Astrocyte (in vitro differentiated cells and primary cell): Measurements from ENCODE around the gene FGD5. TPM values are rescaled to one million over a fixed set of nuclear protein-coding genes. Genes with fewer than 3 reads are reported as not detected.

Experiments
- DNase-seq: peaks from one replicate; pipeline ENCODE4 v3.0.0-alpha.2; 2010; ENCODE audit warnings: low read depth
- FAIRE-seq: peaks from 2 replicates; lab custom pipeline; 2011; peaks lifted over from hg19 to GRCh38; lab: Jason Lieb, UNC
- H2AFZ ChIP-seq: 2 replicates; pipeline ENCODE4 v1.6.0; 2012; ENCODE audit warnings: low read depth, low read length, inconsistent platforms
- H3K27ac ChIP-seq: 2 replicates; pipeline ENCODE4 v1.5.1; 2011; ENCODE audit warnings: low read depth, low read length, inconsistent platforms
- H3K27me3 ChIP-seq: 2 replicates; pipeline ENCODE4 v1.6.0; 2011; ENCODE audit warnings: low read length, inconsistent platforms; ENCODE audit not compliant: insufficient read depth
- H3K36me3 ChIP-seq: 2 replicates; pipeline ENCODE4 v1.5.1; 2011; ENCODE audit warnings: low read length, inconsistent platforms; ENCODE audit not compliant: insufficient read depth
- H3K4me1 ChIP-seq: 2 replicates; pipeline ENCODE4 v1.5.1; 2011; ENCODE audit warnings: low read length, inconsistent platforms; ENCODE audit not compliant: insufficient read depth
- H3K4me2 ChIP-seq: 2 replicates; pipeline ENCODE4 v1.6.0; 2012; ENCODE audit warnings: low read length, inconsistent platforms
- H3K4me3 ChIP-seq: 2 replicates; pipeline ENCODE4 v1.5.1; 2011; ENCODE audit warnings: low read depth, mild to moderate bottlenecking, low read length, inconsistent platforms; ENCODE audit not compliant: insufficient read depth
- H3K79me2 ChIP-seq: 2 replicates; pipeline ENCODE4 v1.6.0; 2012; ENCODE audit warnings: mild to moderate bottlenecking, low read length, inconsistent platforms; ENCODE audit not compliant: insufficient read depth
- H3K9ac ChIP-seq: 2 replicates; pipeline ENCODE4 v1.6.0; 2012; ENCODE audit warnings: mild to moderate bottlenecking, low read length, inconsistent platforms
- H3K9me3 ChIP-seq: 2 replicates; pipeline ENCODE4 v1.5.1; 2012; ENCODE audit warnings: low read depth, mild to moderate bottlenecking, low read length, inconsistent platforms; ENCODE audit not compliant: insufficient read depth
- H4K20me1 ChIP-seq: 2 replicates; pipeline ENCODE4 v1.6.0; 2012; ENCODE audit warnings: low read length, inconsistent platforms; ENCODE audit not compliant: insufficient read depth
- H3K27ac Mint-ChIP-seq: one replicate; pipeline ENCODE4 v1.8.0; 2021; ENCODE audit warnings: mild to moderate bottlenecking, mixed read lengths; ENCODE audit not compliant: unreplicated experiment
- H3K27me3 Mint-ChIP-seq: one replicate; pipeline ENCODE4 v1.8.0; 2021; ENCODE audit warnings: low read depth, mixed read lengths; ENCODE audit not compliant: unreplicated experiment
- H3K36me3 Mint-ChIP-seq: one replicate; pipeline ENCODE4 v1.8.0; 2021; ENCODE audit warnings: low read depth, mixed read lengths; ENCODE audit not compliant: unreplicated experiment
- H3K4me1 Mint-ChIP-seq: one replicate; pipeline ENCODE4 v1.8.0; 2021; ENCODE audit warnings: low read depth, mixed read lengths; ENCODE audit not compliant: unreplicated experiment
- H3K4me3 Mint-ChIP-seq: one replicate; pipeline ENCODE4 v1.8.0; 2021; ENCODE audit warnings: mild to moderate bottlenecking, moderate library complexity, mixed read lengths; ENCODE audit not compliant: unreplicated experiment
- H3K9me3 Mint-ChIP-seq: one replicate; pipeline ENCODE4 v1.8.0; 2021; ENCODE audit warnings: mild to moderate bottlenecking, mixed read lengths; ENCODE audit not compliant: unreplicated experiment
- EZH2 ChIP-seq: IDR thresholded peaks from 2 replicates; pipeline ENCODE4 v1.6.1; 2012; ENCODE audit warnings: mild to moderate bottlenecking, low read length, inconsistent platforms; ENCODE audit not compliant: insufficient read depth
- total RNA-seq: library from RNA; stranded (reverse); gene quantifications from 2 replicates; pipeline ENCODE4 v1.2.1, GENCODE V29; 2021
- TF ChIP-seq, protein P1 (sequence below): IDR thresholded peaks from 2 replicates; pipeline ENCODE4 v1.5.1; 2011; ENCODE audit warnings: low read depth, mild to moderate bottlenecking, inconsistent platforms, low read length, moderate library complexity; ENCODE audit not compliant: insufficient read depth

Gene FGD5
- total RNA-seq, 1 donor from 2014 or later, result 2.0 TPM

DNA sequence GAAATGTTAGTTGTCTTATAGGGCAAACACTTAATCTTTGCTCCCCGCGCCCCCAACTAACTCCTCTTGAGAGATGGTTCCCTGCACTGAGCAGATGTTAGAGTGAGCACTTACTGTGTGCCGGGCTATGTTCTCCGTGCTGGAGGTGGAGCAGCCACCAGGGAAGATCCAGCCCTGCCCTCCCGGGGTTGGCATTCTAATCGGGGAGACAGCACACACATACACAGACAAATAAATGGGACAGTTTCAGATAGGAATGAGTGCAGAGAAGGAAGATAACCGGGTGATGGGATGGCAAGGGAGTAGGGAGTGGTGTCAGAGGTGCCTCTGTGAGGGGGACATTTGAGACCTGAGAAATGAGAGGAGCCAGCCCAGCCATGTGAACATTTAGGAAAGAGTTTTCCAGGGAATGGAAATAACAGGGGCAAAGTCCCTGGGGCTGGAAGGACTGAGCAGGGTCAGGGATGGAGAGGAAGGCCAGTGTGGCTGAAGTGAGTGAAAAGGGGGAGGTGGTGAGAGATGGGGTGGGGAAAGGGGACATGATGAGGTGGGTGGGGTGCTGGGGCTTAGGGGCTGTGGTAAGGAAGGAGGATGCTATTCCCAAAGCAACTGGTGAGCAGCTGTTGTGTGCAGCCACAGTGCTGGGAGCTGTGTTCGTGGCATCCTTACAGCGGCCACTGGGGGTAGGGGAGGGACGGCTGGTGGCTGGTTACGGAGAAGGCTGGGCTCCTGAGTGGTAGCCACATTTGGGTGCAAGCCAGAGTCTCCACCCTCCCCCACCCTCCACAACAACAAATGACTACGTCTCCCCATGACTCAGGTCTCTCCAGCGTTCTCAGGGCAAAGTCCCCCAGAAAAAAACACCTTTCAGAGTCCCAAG lies 15.4 kb upstream of the FGD5 start:
- FAIRE-seq, result no peak
- H3K9me3 ChIP-seq, result no peaks in the 10 kb centered on the region
- H2AFZ ChIP-seq, result no peak overlapping the region
- no peaks in the 10 kb centered on the region for H4K20me1 ChIP-seq
- H3K79me2 ChIP-seq, result no peaks in the 10 kb centered on the region
- peaks cover 32% of the 10 kb centered on the region for H3K4me1 Mint-ChIP-seq
- H3K27me3 ChIP-seq, result peaks cover 25% of the 10 kb centered on the region
- TF ChIP-seq, protein P1, sequence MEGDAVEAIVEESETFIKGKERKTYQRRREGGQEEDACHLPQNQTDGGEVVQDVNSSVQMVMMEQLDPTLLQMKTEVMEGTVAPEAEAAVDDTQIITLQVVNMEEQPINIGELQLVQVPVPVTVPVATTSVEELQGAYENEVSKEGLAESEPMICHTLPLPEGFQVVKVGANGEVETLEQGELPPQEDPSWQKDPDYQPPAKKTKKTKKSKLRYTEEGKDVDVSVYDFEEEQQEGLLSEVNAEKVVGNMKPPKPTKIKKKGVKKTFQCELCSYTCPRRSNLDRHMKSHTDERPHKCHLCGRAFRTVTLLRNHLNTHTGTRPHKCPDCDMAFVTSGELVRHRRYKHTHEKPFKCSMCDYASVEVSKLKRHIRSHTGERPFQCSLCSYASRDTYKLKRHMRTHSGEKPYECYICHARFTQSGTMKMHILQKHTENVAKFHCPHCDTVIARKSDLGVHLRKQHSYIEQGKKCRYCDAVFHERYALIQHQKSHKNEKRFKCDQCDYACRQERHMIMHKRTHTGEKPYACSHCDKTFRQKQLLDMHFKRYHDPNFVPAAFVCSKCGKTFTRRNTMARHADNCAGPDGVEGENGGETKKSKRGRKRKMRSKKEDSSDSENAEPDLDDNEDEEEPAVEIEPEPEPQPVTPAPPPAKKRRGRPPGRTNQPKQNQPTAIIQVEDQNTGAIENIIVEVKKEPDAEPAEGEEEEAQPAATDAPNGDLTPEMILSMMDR, result no peak
- TF ChIP-seq EZH2, result no peak
- H3K4me3 Mint-ChIP-seq, result peak overlapping the region; percentile 35
- peaks cover 50% of the 10 kb centered on the region for H3K27me3 Mint-ChIP-seq
- peaks cover 2% of the 10 kb centered on the region for H3K36me3 Mint-ChIP-seq
- no peaks in the 10 kb centered on the region for H3K4me1 ChIP-seq
- H3K27ac ChIP-seq, result no peak overlapping the region
- peaks cover 3% of the 10 kb centered on the region for H3K9me3 Mint-ChIP-seq
- DNase-seq, result no peak
- no peak overlapping the region for H3K4me3 ChIP-seq
- peak overlapping the region; percentile 15 for H3K4me2 ChIP-seq
- no peak overlapping the region for H3K9ac ChIP-seq
- no peaks in the 10 kb centered on the region for H3K36me3 ChIP-seq
- H3K27ac Mint-ChIP-seq, result no peak overlapping the region

DNA sequence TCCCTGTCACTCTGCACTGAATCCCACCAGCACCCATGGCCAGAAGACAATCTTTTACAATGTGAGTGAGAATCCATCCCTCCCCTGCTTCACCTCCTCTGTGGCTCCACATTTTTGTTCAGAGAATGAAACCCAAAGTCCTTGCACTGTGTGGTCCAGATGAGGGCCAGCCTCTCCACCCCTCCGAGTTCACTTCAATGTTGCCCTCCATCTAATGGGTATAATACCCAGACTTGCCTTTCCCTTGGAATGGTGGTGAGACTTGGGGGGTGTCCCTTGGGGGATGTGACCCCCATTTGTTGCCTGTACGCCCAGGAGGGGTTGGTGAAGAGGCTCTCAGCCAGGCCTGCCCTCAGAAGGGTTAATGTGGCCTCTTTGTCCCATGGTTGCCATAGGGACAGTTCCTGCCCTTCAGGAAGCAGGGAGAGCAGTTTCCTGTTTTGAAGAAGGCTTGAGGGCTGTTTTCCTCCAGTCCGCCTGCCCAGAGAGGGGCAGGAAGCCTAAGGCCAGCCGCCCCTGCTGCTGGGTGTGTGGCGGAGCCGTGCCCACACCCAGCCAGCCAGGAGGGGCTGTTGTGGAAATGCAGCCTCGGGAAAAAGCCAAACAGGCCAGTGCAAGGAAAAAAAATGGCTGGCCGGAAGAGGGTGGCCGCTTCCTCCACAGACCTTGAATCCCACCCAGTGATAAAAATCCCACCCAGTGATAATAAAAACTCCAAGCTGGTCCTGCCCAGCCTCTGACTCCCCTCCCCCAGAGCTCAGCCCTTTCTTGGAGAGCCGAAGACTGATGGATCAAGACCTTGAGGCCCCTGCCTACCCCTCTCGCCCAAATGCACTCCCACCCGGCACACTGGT lies 14.6 kb upstream of the FGD5 start:
- H4K20me1 ChIP-seq, result no peaks in the 10 kb centered on the region
- Mint-ChIP-seq H3K27me3 (peaks cover 57% of the 10 kb centered on the region), H3K36me3 (peaks cover 2% of the 10 kb centered on the region), H3K4me3 (peak overlapping the region; percentile 35), H3K4me1 (peaks cover 32% of the 10 kb centered on the region), H3K27ac (peak overlapping the region; percentile 30), H3K9me3 (peaks cover 4% of the 10 kb centered on the region)
- no peak overlapping the region for H3K4me3 ChIP-seq
- no peaks in the 10 kb centered on the region for H3K4me1 ChIP-seq
- no peak for FAIRE-seq
- H3K4me2 ChIP-seq, result peak overlapping the region; percentile 15
- peaks cover 29% of the 10 kb centered on the region for H3K27me3 ChIP-seq
- no peak overlapping the region for H2AFZ ChIP-seq
- H3K79me2 ChIP-seq, result no peaks in the 10 kb centered on the region
- H3K36me3 ChIP-seq, result no peaks in the 10 kb centered on the region
- H3K27ac ChIP-seq, result no peak overlapping the region
- DNase-seq, result no peak
- TF ChIP-seq, protein P1, result no peak
- no peak for TF ChIP-seq EZH2
- no peak overlapping the region for H3K9ac ChIP-seq
- H3K9me3 ChIP-seq, result no peaks in the 10 kb centered on the region
